GM23338 (cell line): ENCODE measurements around the gene FSIP1.

Experiments
- CREB1 ChIP-seq: fragments of 250-450 bp; sonication (Bioruptor Pico); IDR thresholded peaks from 2 replicates; pipeline ENCODE4 v1.5.0; 2020; ENCODE audit warnings: low read depth, mild to moderate bottlenecking, moderate library complexity
- CTCF ChIP-seq, 2 experiments: fragments of 200-600 bp in 1 of 2; sonication (generic) in 1 of 2; conservative IDR thresholded peaks; 2 replicates each; pipeline versions ENCODE4 v1.5.1 to v1.6.1; 2016 to 2017; ENCODE audit warnings: antibody characterized with exemption in 2 of 2, low read depth in 2 of 2, mild to moderate bottlenecking in 2 of 2, moderate library complexity in 1 of 2
- ETS1 ChIP-seq: IDR thresholded peaks from 2 replicates; pipeline ENCODE4 v1.6.1; 2016; ENCODE audit warnings: antibody characterized with exemption
- EZH2 ChIP-seq: fragments of 200-600 bp; sonication (generic); IDR thresholded peaks from one replicate; pipeline ENCODE4 v1.8.0; 2017; ENCODE audit warnings: antibody characterized with exemption, mild to moderate bottlenecking, low read depth; ENCODE audit not compliant: unreplicated experiment
- POLR2AphosphoS5 ChIP-seq: IDR thresholded peaks from 2 replicates; pipeline ENCODE4 v1.6.1; 2016; ENCODE audit warnings: antibody characterized with exemption, low read depth
- REST ChIP-seq: IDR thresholded peaks from one replicate; pipeline ENCODE4 v1.6.1; 2018; ENCODE audit warnings: antibody characterized with exemption; ENCODE audit not compliant: unreplicated experiment
- ZNF462 ChIP-seq: fragments of 250-450 bp; sonication (Bioruptor Pico); IDR thresholded peaks from 2 replicates; pipeline ENCODE4 v1.5.0; 2020; ENCODE audit warnings: mild to moderate bottlenecking, moderate library complexity

- no peak for TF ChIP-seq POLR2AphosphoS5
- TF ChIP-seq CTCF (conservative IDR thresholded peaks at IDR 0.05; ENCODE audit: low read depth in 2 of 2): no peak
- no peak for TF ChIP-seq EZH2
- no peak for TF ChIP-seq ZNF462 (CRISPR knock-in tag)
- no peak for TF ChIP-seq REST
- TF ChIP-seq ETS1: no peak
- TF ChIP-seq CREB1 (CRISPR knock-in tag): no peak
Measured at GRCh38 chr15:39669241-39669640, 113.4 kb downstream of the FSIP1 start.
